MCF 10A (cell line): ENCODE data around the gene ABHD3. TPM values are rescaled to one million over a fixed set of nuclear protein-coding genes. Genes with fewer than 3 reads are reported as not detected.
A peak's percentile ranks its signal among the peaks of the same experiment; 100 is the strongest.

ENCODE experiments used
- BruUV-seq: library from RNA; stranded (reverse); fragments of 400-500 nt; replicated peaks from 2 replicates; lab custom pipeline; 2021; lab: Mats Ljungman, UMichigan
- CTCF ChIA-PET: fragments of 300-600 bp; sonication (Branson Sonifier 250); formaldehyde crosslinking; extraction: SDS; loops from one replicate; lab custom pipeline; 2021; ENCODE audit warnings: antibody characterized with exemption, inconsistent platforms; lab: Yijun Ruan, JAX
- POLR2A ChIA-PET: fragments of 300-600, 350-650 bp; sonication (Branson Sonifier 250); formaldehyde crosslinking; extraction: SDS; loops from one replicate; lab custom pipeline; 2020; ENCODE audit warnings: antibody characterized with exemption, inconsistent platforms; lab: Yijun Ruan, JAX
- DNase-seq: peaks from one replicate; pipeline ENCODE4 v3.0.0-alpha.2; 2018; ENCODE audit not compliant: unreplicated experiment
- H3K27ac Mint-ChIP-seq: one replicate; pipeline ENCODE4 v1.8.0; 2022; ENCODE audit warnings: mild to moderate bottlenecking, low read depth, mixed read lengths; ENCODE audit not compliant: unreplicated experiment
- H3K27me3 Mint-ChIP-seq: one replicate; pipeline ENCODE4 v1.8.0; 2022; ENCODE audit warnings: mixed read lengths; ENCODE audit not compliant: insufficient read depth, unreplicated experiment
- H3K36me3 Mint-ChIP-seq: one replicate; pipeline ENCODE4 v1.8.0; 2022; ENCODE audit warnings: mild to moderate bottlenecking, moderate library complexity, mixed read lengths; ENCODE audit not compliant: insufficient read depth, unreplicated experiment
- H3K4me1 Mint-ChIP-seq: one replicate; pipeline ENCODE4 v1.8.0; 2022; ENCODE audit warnings: mixed read lengths; ENCODE audit not compliant: insufficient read depth, unreplicated experiment
- H3K4me3 Mint-ChIP-seq: one replicate; pipeline ENCODE4 v1.8.0; 2022; ENCODE audit warnings: mild to moderate bottlenecking, moderate library complexity, mixed read lengths; ENCODE audit not compliant: unreplicated experiment
- H3K9me3 Mint-ChIP-seq: one replicate; pipeline ENCODE4 v1.8.0; 2022; ENCODE audit warnings: mixed read lengths; ENCODE audit not compliant: unreplicated experiment
- CTCF ChIP-seq: fragments of 200-600 bp; IDR thresholded peaks from one replicate; pipeline ENCODE4 v1.8.0; 2022; ENCODE audit warnings: antibody characterized with exemption, mild to moderate bottlenecking; ENCODE audit not compliant: unreplicated experiment
- intact Hi-C: fragments of 100-400 bp; cut with micrococcal nuclease; formaldehyde crosslinking; loops from 2 replicates; pipeline ENCODE4 v1.14.1; 2022
- total RNA-seq: library from RNA; stranded (reverse); gene quantifications from 2 replicates; pipeline ENCODE4 v1.2.3, GENCODE V29; 2022

The ABHD3 gene
- total RNA-seq, 1 experiment from 2014 or later: 2.9 TPM

GRCh38 chr18:21672521-21673267, 31.9 kb downstream of the ABHD3 start:
- H3K4me3 Mint-ChIP-seq: no peak overlapping the region
- H3K27me3 Mint-ChIP-seq: no peaks in the 10 kb centered on the region
- no peaks in the 10 kb centered on the region for H3K36me3 Mint-ChIP-seq
- intact Hi-C loops: no loop called here
- CTCF ChIA-PET: interaction anchor here (1.6 kb wide), 1 partner anchor 10 kb away, joined by 4 read pairs; no protein-coding TSS in a partner anchor
- H3K4me1 Mint-ChIP-seq: no peaks in the 10 kb centered on the region
- BruUV-seq: no TSS peak
- TF ChIP-seq CTCF: no peak
- H3K27ac Mint-ChIP-seq: peak overlapping the region; percentile 27
- DNase-seq: peak; percentile 59
- POLR2A ChIA-PET: interaction anchor here (0.8 to 4.6 kb wide), 6 partner anchors 9 to 72 kb away, joined by 3 to 25 read pairs (median 4); partner anchors contain the start of genes ABHD3, ESCO1 and MIB1
- no peaks in the 10 kb centered on the region for H3K9me3 Mint-ChIP-seq

DNA sequence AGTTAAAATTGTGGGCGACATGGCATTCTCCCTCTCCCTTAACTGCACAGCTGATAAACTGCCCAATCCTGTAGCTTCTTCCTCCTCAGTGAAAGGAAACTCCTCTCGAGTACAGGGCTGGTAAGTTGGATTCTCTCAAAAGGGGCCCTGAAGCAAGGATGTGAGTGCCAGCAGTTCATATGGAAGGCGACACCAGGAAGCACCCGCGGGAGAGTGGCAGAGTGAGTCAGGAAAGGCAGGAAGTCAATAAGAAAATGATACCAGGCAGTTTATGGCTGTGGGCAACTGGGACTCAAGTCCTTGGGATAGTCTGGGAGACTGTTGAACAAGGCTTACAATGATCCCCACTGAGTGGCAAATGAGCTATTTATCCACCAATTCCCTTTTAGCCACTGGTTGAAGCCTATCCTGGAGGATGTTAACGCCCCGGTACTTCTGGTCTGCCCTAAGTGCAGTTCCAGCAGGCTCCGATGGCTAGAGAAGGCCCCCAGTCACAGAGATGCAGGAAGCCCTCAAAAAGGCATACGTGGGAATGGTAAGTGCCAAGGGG, 34.8 kb downstream of the ABHD3 start:
- POLR2A ChIA-PET: interaction anchor here (1.6 kb wide), 1 partner anchor 9 kb away, joined by 3 read pairs; no protein-coding TSS in a partner anchor
- Mint-ChIP-seq H3K27me3 (no peaks in the 10 kb centered on the region), H3K4me3 (no peak overlapping the region), H3K9me3 (no peaks in the 10 kb centered on the region), H3K27ac (no peak overlapping the region), H3K36me3 (no peaks in the 10 kb centered on the region), H3K4me1 (no peaks in the 10 kb centered on the region)
- no TSS peak for BruUV-seq
- CTCF ChIA-PET: interaction anchor here (0.6 to 1.9 kb wide), 5 partner anchors 9 to 76 kb away, joined by 3 to 7 read pairs (median 5); no protein-coding TSS in a partner anchor
- DNase-seq: peak; percentile 29
- intact Hi-C loops: no loop called here
- no peak for TF ChIP-seq CTCF

DNA sequence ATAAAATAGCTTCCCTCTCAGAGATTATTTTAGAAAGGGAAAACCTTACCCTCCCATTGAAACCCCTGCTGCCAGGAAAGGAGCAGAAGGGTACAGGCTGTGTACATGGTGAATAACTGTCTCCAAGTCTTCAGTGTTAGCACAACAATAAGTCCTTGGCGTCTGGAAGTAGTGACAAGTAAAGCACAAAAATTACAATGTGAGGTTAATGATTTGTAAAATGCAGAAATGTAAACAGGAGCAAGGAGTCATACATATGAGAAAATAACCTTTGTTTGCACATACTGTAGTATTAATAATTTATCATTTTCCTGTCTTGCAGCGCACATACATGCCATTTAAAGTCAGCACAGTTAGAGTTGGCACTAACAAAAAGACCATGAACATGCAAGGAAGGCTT, 40.5 kb downstream of the ABHD3 start:
- intact Hi-C loops: no loop called here
- Mint-ChIP-seq H3K27me3 (no peaks in the 10 kb centered on the region), H3K36me3 (no peaks in the 10 kb centered on the region), H3K27ac (no peak overlapping the region), H3K4me1 (no peaks in the 10 kb centered on the region), H3K9me3 (no peaks in the 10 kb centered on the region), H3K4me3 (no peak overlapping the region)
- no peak for TF ChIP-seq CTCF
- ChIA-PET POLR2A (interaction anchor here (0.9 to 1.6 kb wide), 2 partner anchors 8 to 44 kb away, joined by 3 read pairs; no protein-coding TSS in a partner anchor), CTCF (interaction anchor here (0.6 to 0.7 kb wide), 2 partner anchors 58 to 110 kb away, joined by 3 read pairs; no protein-coding TSS in a partner anchor)
- no peak for DNase-seq
- BruUV-seq: no TSS peak

- intact Hi-C loops: no loop called here
- ChIA-PET POLR2A (interaction anchor here (0.7 to 1.6 kb wide), 4 partner anchors 9 to 110 kb away, joined by 3 read pairs; partner anchors contain the start of gene ABHD3), CTCF (interaction anchor here (0.6 to 0.7 kb wide), 2 partner anchors 58 to 111 kb away, joined by 3 read pairs; no protein-coding TSS in a partner anchor)
- DNase-seq: no peak
- no peak overlapping the region for H3K27ac Mint-ChIP-seq
- BruUV-seq: no TSS peak
- no peak for TF ChIP-seq CTCF
- H3K9me3 Mint-ChIP-seq: no peaks in the 10 kb centered on the region
- H3K4me3 Mint-ChIP-seq: no peak overlapping the region
- H3K4me1 Mint-ChIP-seq: no peaks in the 10 kb centered on the region
- no peaks in the 10 kb centered on the region for H3K27me3 Mint-ChIP-seq
- no peaks in the 10 kb centered on the region for H3K36me3 Mint-ChIP-seq
Observed at GRCh38 chr18:21663578-21663977, 41.0 kb downstream of the ABHD3 start.
